Smooth muscle cell (in vitro differentiated cells): Measurements from ENCODE around the gene NHP2. TPM values are rescaled to one million over a fixed set of nuclear protein-coding genes. Genes with fewer than 3 reads are reported as not detected.

Source experiments
- DNase-seq: peaks from one replicate; lab custom pipeline; 2025; ENCODE audit not compliant: unreplicated experiment; lab: John Stamatoyannopoulos, UW
- H2AFZ ChIP-seq: fragments of 200-600 bp; sonication (generic); 2 replicates; pipeline ENCODE4 v1.6.0; 2016; ENCODE audit warnings: antibody characterized with exemption, low read depth, mild to moderate bottlenecking
- H3F3A ChIP-seq: fragments of 200-600 bp; sonication (generic); 2 replicates; pipeline ENCODE4 v1.6.0; 2017; ENCODE audit warnings: antibody characterized with exemption, low read depth
- H3K27ac ChIP-seq: fragments of 200-600 bp; sonication (generic); 2 replicates; pipeline ENCODE4 v1.5.1; 2016; ENCODE audit warnings: low read depth, mild to moderate bottlenecking
- H3K27me3 ChIP-seq: fragments of 200-600 bp; sonication (generic); 2 replicates; pipeline ENCODE4 v1.6.1; 2016; ENCODE audit warnings: low read depth, mild to moderate bottlenecking
- H3K36me3 ChIP-seq: fragments of 200-600 bp; sonication (generic); 2 replicates; pipeline ENCODE4 v1.5.1; 2016; ENCODE audit warnings: low read depth
- H3K4me1 ChIP-seq: fragments of 200-600 bp; sonication (generic); 2 replicates; pipeline ENCODE4 v1.5.1; 2016; ENCODE audit warnings: low read depth
- H3K4me2 ChIP-seq: fragments of 200-600 bp; sonication (generic); 2 replicates; pipeline ENCODE4 v1.6.0; 2016; ENCODE audit warnings: mild to moderate bottlenecking
- H3K4me3 ChIP-seq: fragments of 200-600 bp; sonication (generic); 2 replicates; pipeline ENCODE4 v1.5.1; 2016; ENCODE audit warnings: mild to moderate bottlenecking
- H3K79me2 ChIP-seq: fragments of 200-600 bp; sonication (generic); 2 replicates; pipeline ENCODE4 v1.6.0; 2016; ENCODE audit warnings: low read depth, mild to moderate bottlenecking
- H3K9ac ChIP-seq: fragments of 200-600 bp; sonication (generic); 2 replicates; pipeline ENCODE4 v1.6.0; 2016; ENCODE audit warnings: low read depth
- H3K9me3 ChIP-seq: fragments of 200-600 bp; sonication (generic); replicated peaks from 2 replicates; pipeline ENCODE4 v1.5.1; 2016; ENCODE audit warnings: low read depth
- H4K20me1 ChIP-seq: fragments of 200-600 bp; sonication (generic); 2 replicates; pipeline ENCODE4 v1.6.0; 2016; ENCODE audit warnings: low read depth
- CTCF ChIP-seq: fragments of 200-600 bp; sonication (generic); IDR thresholded peaks from 2 replicates; pipeline ENCODE4 v1.5.1; 2017; ENCODE audit warnings: borderline replicate concordance, mild to moderate bottlenecking, antibody characterized with exemption; ENCODE audit not compliant: insufficient read depth, poor library complexity, severe bottlenecking
- WGBS: methylation state at CpG from one replicate; pipeline ENCODE4 v1.1.7; 2016; ENCODE audit warnings: low lambda C conversion rate; 5-methylcytosine and 5-hydroxymethylcytosine counted together
- polyA plus RNA-seq: library from polyadenylated mRNA; unstranded; fragments of >200 nt; fragmentation: Nextera tagmentation; extraction: Ambion mirVana; gene quantifications from 2 replicates; pipeline ENCODE4 v1.2.1, GENCODE V29; 2016
- total RNA-seq: library from RNA; depleted of rRNA; stranded (reverse); fragments of >200 nt; gene quantifications from 2 replicates; pipeline ENCODE4 v1.2.3, GENCODE V29; 2014

Gene NHP2
- total and polyA plus RNA-seq, 2 experiments from 2014 or later = 162 to 166 TPM

GRCh38 chr5:178152491-178153444 is 917 bp downstream of the NHP2 start:
- 56% methylated on average over 31 of the region's 31 CpGs for WGBS
- H4K20me1 ChIP-seq = no peaks in the 10 kb centered on the region
- H3F3A ChIP-seq = peaks cover 8% of the 10 kb centered on the region
- H3K4me1 ChIP-seq = peaks cover 9% of the 10 kb centered on the region
- no peak for DNase-seq
- peak overlapping the region; percentile 98 for H3K4me2 ChIP-seq
- H3K27ac ChIP-seq = peak overlapping the region; percentile 62
- no peak for TF ChIP-seq CTCF
- no peaks in the 10 kb centered on the region for H3K36me3 ChIP-seq
- H2AFZ ChIP-seq = peak overlapping the region; percentile 75
- peaks cover 4% of the 10 kb centered on the region for H3K79me2 ChIP-seq
- no peaks in the 10 kb centered on the region for H3K27me3 ChIP-seq
- H3K9ac ChIP-seq = peak overlapping the region; percentile 78
- H3K4me3 ChIP-seq = peak overlapping the region; percentile 88
- no peaks in the 10 kb centered on the region for H3K9me3 ChIP-seq

- H3K4me1 ChIP-seq = peaks cover 9% of the 10 kb centered on the region
- H3K27ac ChIP-seq = no peak overlapping the region
- 91% methylated on average over 11 of the region's 11 CpGs for WGBS
- peaks cover 4% of the 10 kb centered on the region for H3K79me2 ChIP-seq
- no peaks in the 10 kb centered on the region for H3K9me3 ChIP-seq
- H3K9ac ChIP-seq = no peak overlapping the region
- no peaks in the 10 kb centered on the region for H3K27me3 ChIP-seq
- H3K4me2 ChIP-seq = no peak overlapping the region
- H2AFZ ChIP-seq = no peak overlapping the region
- H3K4me3 ChIP-seq = no peak overlapping the region
- peaks cover 8% of the 10 kb centered on the region for H3F3A ChIP-seq
- no peak for TF ChIP-seq CTCF
- no peaks in the 10 kb centered on the region for H3K36me3 ChIP-seq
- no peaks in the 10 kb centered on the region for H4K20me1 ChIP-seq
- no peak for DNase-seq
These were observed 2.5 kb downstream of the NHP2 start for GRCh38 chr5:178150977-178151734.

GRCh38 chr5:178149199-178149932 is 4.3 kb downstream of the NHP2 start:
- Histone ChIP-seq H3K4me1 (peaks cover 9% of the 10 kb centered on the region), H3F3A (peaks cover 2% of the 10 kb centered on the region), H3K9ac (no peak overlapping the region), H3K4me2 (no peak overlapping the region), H3K79me2 (peaks cover 4% of the 10 kb centered on the region), H3K27ac (no peak overlapping the region), H3K36me3 (no peaks in the 10 kb centered on the region), H3K4me3 (no peak overlapping the region), H4K20me1 (no peaks in the 10 kb centered on the region), H3K27me3 (no peaks in the 10 kb centered on the region), H2AFZ (no peak overlapping the region), H3K9me3 (no peaks in the 10 kb centered on the region)
- 96% methylated on average over 11 of the region's 11 CpGs for WGBS
- TF ChIP-seq CTCF = no peak
- DNase-seq = no peak
